HCT116 (cell line): Measurements from ENCODE around the gene CAPZA2. TPM values are rescaled to one million over a fixed set of nuclear protein-coding genes. Genes with fewer than 3 reads are reported as not detected.

Source experiments
- ATAC-seq: fragments of 200-7000 bp; cut with Tn5 transposase; 2 replicates; pipeline ENCODE4 v1.9.1; 2020; ENCODE audit warnings: mild to moderate bottlenecking, moderate library complexity
- BruUV-seq: library from RNA; stranded (reverse); fragments of 400-500 nt; replicated peaks from 2 replicates; lab custom pipeline; 2021; lab: Mats Ljungman, UMichigan
- CTCF ChIA-PET: fragments of 300-600 bp; sonication (Branson Sonifier 250); formaldehyde crosslinking; loops from one replicate; lab custom pipeline; 2021; ENCODE audit warnings: antibody characterized with exemption; lab: Charles Lee
- POLR2A ChIA-PET: fragments of 300-600, 350-600 bp; sonication (Branson Sonifier 250); formaldehyde crosslinking; loops from one replicate; lab custom pipeline; 2021; ENCODE audit warnings: antibody characterized with exemption; lab: Charles Lee
- RAD21 ChIA-PET, 2 experiments: fragments of 300-600 bp; sonication (Branson Sonifier 250); formaldehyde crosslinking; loops; one replicate each; lab custom pipeline; 2023; ENCODE audit warnings: low total read pairs in 2 of 2; ENCODE audit not compliant: uncharacterized antibody in 2 of 2, unreplicated experiment in 2 of 2, low non-redundant PET in 1 of 2; lab: Charles Lee
- DNase-seq: peaks from one replicate; pipeline ENCODE4 v3.0.0-alpha.2; 2010; ENCODE audit warnings: low read depth, low spot score
- H2AFZ ChIP-seq: fragments of 200-600 bp; shearing (Covaris generic), sonication (generic); 2 replicates; pipeline ENCODE4 v1.6.1; 2017; ENCODE audit warnings: low read depth, mixed run types, mixed read lengths, antibody characterized with exemption, low read length; ENCODE audit not compliant: poor library complexity, severe bottlenecking
- H3K27ac ChIP-seq: 2 replicates; pipeline ENCODE4 v1.5.1; 2012; ENCODE audit warnings: low read depth, low read length
- H3K27me3 ChIP-seq: fragments of 200-600 bp; sonication (generic); 2 replicates; pipeline ENCODE4 v1.6.1; 2016; ENCODE audit warnings: mixed run types, low read length, mixed read lengths; ENCODE audit not compliant: insufficient read depth
- H3K36me3 ChIP-seq, 2 experiments: fragments of 200-500 bp in 1 of 2; fragments of 200-600 bp in 1 of 2; sonication (Bioruptor generic) in 1 of 2; sonication (generic) in 1 of 2; 2 replicates each; pipeline versions ENCODE4 v1.5.1 to v1.6.1; 2014 to 2016; ENCODE audit warnings: low read length in 2 of 2, inconsistent platforms in 1 of 2, mixed read lengths in 1 of 2, mixed run types in 1 of 2; ENCODE audit not compliant: insufficient read depth in 2 of 2, control insufficient read depth in 1 of 2
- H3K4me1 ChIP-seq, 2 experiments: fragments of 200-600 bp in 1 of 2; sonication (generic) in 1 of 2; 2 replicates each; pipeline versions ENCODE4 v1.5.1 to v1.6.1; 2012 to 2017; ENCODE audit warnings: low read length in 2 of 2, inconsistent platforms in 1 of 2, mild to moderate bottlenecking in 1 of 2, mixed read lengths in 1 of 2, mixed run types in 1 of 2, moderate library complexity in 1 of 2; ENCODE audit not compliant: insufficient read depth in 2 of 2, control insufficient read depth in 1 of 2
- H3K4me2 ChIP-seq: fragments of 200-600 bp; sonication (generic); 2 replicates; pipeline ENCODE4 v1.6.1; 2017; ENCODE audit warnings: mixed run types, low read length, mixed read lengths
- H3K4me3 ChIP-seq, 2 experiments: fragments of 200-600 bp in 1 of 2; sonication (generic) in 1 of 2; replicated peaks in 1 of 2; 2 replicates each; pipeline ENCODE4 v1.5.1; 2011 to 2016; ENCODE audit warnings: low read length in 2 of 2, control low read depth in 1 of 2, low read depth in 1 of 2, mild to moderate bottlenecking in 1 of 2, mixed read lengths in 1 of 2, mixed run types in 1 of 2
- H3K79me2 ChIP-seq: fragments of 200-600 bp; sonication (generic); 2 replicates; pipeline ENCODE4 v1.6.1; 2017; ENCODE audit warnings: mild to moderate bottlenecking, mixed run types, low read length, moderate library complexity, mixed read lengths; ENCODE audit not compliant: insufficient read depth
- H3K9ac ChIP-seq: fragments of 200-600 bp; sonication (generic); 2 replicates; pipeline ENCODE4 v1.6.1; 2016; ENCODE audit warnings: low read length, mixed read lengths
- H3K9me2 ChIP-seq: fragments of 200-600 bp; sonication (generic), shearing (Covaris generic); 2 replicates; pipeline ENCODE4 v1.6.1; 2017; ENCODE audit warnings: mixed run types, mild to moderate bottlenecking, moderate library complexity; ENCODE audit not compliant: insufficient read depth
- H3K9me3 ChIP-seq, 2 experiments: fragments of 200-500 bp in 1 of 2; fragments of 200-600 bp in 1 of 2; sonication (Bioruptor generic) in 1 of 2; sonication (generic) in 1 of 2; 2 replicates each; pipeline ENCODE4 v1.6.1; 2014 to 2017; ENCODE audit warnings: low read length in 2 of 2, mixed read lengths in 2 of 2, inconsistent platforms in 1 of 2, low read depth in 1 of 2, mild to moderate bottlenecking in 1 of 2, mixed run types in 1 of 2, moderate library complexity in 1 of 2; ENCODE audit not compliant: control insufficient read depth in 1 of 2, insufficient read depth in 1 of 2
- H4K20me1 ChIP-seq: fragments of 200-600 bp; sonication (generic), shearing (Covaris generic); 2 replicates; pipeline ENCODE4 v1.6.1; 2017; ENCODE audit warnings: mixed run types, mild to moderate bottlenecking, moderate library complexity; ENCODE audit not compliant: insufficient read depth
- CBX3 ChIP-seq: IDR thresholded peaks from 2 replicates; pipeline ENCODE4 v1.6.1; 2012; ENCODE audit warnings: low read depth
- CEBPB ChIP-seq: IDR thresholded peaks from 2 replicates; pipeline ENCODE4 v1.6.1; 2012; ENCODE audit warnings: low read depth
- ELF1 ChIP-seq: IDR thresholded peaks from 2 replicates; pipeline ENCODE4 v1.6.1; 2012; ENCODE audit warnings: low read depth, borderline replicate concordance
- EZH2 ChIP-seq: fragments of 200-600 bp; sonication (generic); IDR thresholded peaks from 2 replicates; pipeline ENCODE4 v1.6.1; 2017; ENCODE audit warnings: antibody characterized with exemption, mixed run types
- FOSL1 ChIP-seq: IDR thresholded peaks from 2 replicates; pipeline ENCODE4 v1.6.1; 2012; ENCODE audit warnings: low read depth
- POLR2A ChIP-seq: IDR thresholded peaks from 2 replicates; pipeline ENCODE4 v1.7.0; 2011; ENCODE audit warnings: borderline replicate concordance; ENCODE audit not compliant: insufficient read depth, insufficient read length; ENCODE audit errors: extremely low read depth
- SP1 ChIP-seq: IDR thresholded peaks from 2 replicates; pipeline ENCODE4 v1.6.1; 2012; ENCODE audit warnings: low read depth
- SRF ChIP-seq: IDR thresholded peaks from 2 replicates; pipeline ENCODE4 v1.6.1; 2012; ENCODE audit warnings: low read depth
- TCF7L2 ChIP-seq: IDR thresholded peaks from 2 replicates; pipeline ENCODE4 v1.7.0; 2011; ENCODE audit warnings: borderline replicate concordance, inconsistent platforms; ENCODE audit not compliant: insufficient read depth, insufficient read length; ENCODE audit errors: extremely low read depth
- YY1 ChIP-seq: IDR thresholded peaks from 2 replicates; pipeline ENCODE4 v1.6.1; 2011; ENCODE audit warnings: low read length, low read depth, moderate library complexity, mild to moderate bottlenecking; ENCODE audit not compliant: insufficient replicate concordance; ENCODE audit errors: extremely low read depth
- ZNF274 ChIP-seq: fragments of 200-500 bp; sonication (Bioruptor generic); IDR thresholded peaks from 2 replicates; pipeline ENCODE4 v1.6.1; 2014; ENCODE audit warnings: mild to moderate bottlenecking, low read depth, low read length, inconsistent platforms
- intact Hi-C: fragments of 100-400 bp; cut with micrococcal nuclease; formaldehyde crosslinking; loops from 2 replicates; pipeline ENCODE4 v1.10.0; 2022
- total RNA-seq: library from RNA; stranded (reverse); gene quantifications from one replicate; pipeline ENCODE4 v1.2.1, GENCODE V29; 2021; ENCODE audit not compliant: unreplicated experiment
- TF ChIP-seq, protein P1 (sequence below): IDR thresholded peaks from 2 replicates; pipeline ENCODE4 v1.6.1; 2012
- TF ChIP-seq, protein P2 (sequence below): IDR thresholded peaks from 2 replicates; pipeline ENCODE4 v1.6.1; 2012; ENCODE audit warnings: low read depth
- TF ChIP-seq, protein P3 (sequence below): IDR thresholded peaks from 2 replicates; pipeline ENCODE4 v1.6.1; 2011; ENCODE audit warnings: mild to moderate bottlenecking, low read length, moderate library complexity; ENCODE audit not compliant: insufficient replicate concordance; ENCODE audit errors: extremely low read depth

CAPZA2 gene
- total RNA-seq, 1 experiment from 2014 or later, result 135 TPM

DNA sequence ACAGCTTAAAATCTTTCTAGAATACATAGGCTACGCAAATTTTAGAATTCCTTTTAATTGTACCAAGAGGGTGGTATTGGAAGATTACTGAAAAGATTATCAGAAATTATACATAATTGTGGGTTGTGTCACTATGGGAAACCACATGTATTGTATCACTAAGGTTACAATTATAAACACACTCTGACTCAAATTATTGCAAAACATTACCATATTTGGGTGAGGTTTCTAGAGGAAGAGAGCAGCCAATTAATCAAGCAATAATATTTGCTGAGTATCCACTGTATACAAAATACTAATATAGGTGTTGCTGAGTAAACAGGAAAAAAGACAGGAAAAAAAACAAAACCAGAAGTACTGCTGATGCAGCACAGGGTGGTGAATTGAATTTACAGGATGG, 3.1 kb upstream of the CAPZA2 start:
- Histone ChIP-seq H3K9me3 (no peaks in the 10 kb centered on the region), H3K9ac (no peak overlapping the region), H3K27ac (no peak overlapping the region), H3K4me2 (no peak overlapping the region), H3K4me1 (peaks cover 9 to 16% of the 10 kb centered on the region in 2 experiments; a peak in 3 of 4 replicates), H2AFZ (no peak overlapping the region), H3K4me3 (no peak overlapping the region), H3K9me2 (no peaks in the 10 kb centered on the region), H3K27me3 (no peaks in the 10 kb centered on the region), H4K20me1 (no peaks in the 10 kb centered on the region), H3K79me2 (peaks cover 18% of the 10 kb centered on the region), H3K36me3 (no peaks in the 10 kb centered on the region)
- intact Hi-C loops, result no loop called here
- CTCF ChIA-PET, result no interaction called here
- DNase-seq (no peak), ATAC-seq (no peak)
- TF ChIP-seq TCF7L2, result no peak
- TF ChIP-seq ELF1, result no peak
- no peak for TF ChIP-seq FOSL1
- TF ChIP-seq EZH2, result no peak
- peak; percentile 71; the same call in 1 of the 2 replicates for TF ChIP-seq SRF
- TF ChIP-seq, protein P1, sequence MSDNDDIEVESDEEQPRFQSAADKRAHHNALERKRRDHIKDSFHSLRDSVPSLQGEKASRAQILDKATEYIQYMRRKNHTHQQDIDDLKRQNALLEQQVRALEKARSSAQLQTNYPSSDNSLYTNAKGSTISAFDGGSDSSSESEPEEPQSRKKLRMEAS, result no peak
- no peak for TF ChIP-seq ZNF274
- TF ChIP-seq YY1, result no peak
- no peak for TF ChIP-seq CBX3
- TF ChIP-seq, protein P2, sequence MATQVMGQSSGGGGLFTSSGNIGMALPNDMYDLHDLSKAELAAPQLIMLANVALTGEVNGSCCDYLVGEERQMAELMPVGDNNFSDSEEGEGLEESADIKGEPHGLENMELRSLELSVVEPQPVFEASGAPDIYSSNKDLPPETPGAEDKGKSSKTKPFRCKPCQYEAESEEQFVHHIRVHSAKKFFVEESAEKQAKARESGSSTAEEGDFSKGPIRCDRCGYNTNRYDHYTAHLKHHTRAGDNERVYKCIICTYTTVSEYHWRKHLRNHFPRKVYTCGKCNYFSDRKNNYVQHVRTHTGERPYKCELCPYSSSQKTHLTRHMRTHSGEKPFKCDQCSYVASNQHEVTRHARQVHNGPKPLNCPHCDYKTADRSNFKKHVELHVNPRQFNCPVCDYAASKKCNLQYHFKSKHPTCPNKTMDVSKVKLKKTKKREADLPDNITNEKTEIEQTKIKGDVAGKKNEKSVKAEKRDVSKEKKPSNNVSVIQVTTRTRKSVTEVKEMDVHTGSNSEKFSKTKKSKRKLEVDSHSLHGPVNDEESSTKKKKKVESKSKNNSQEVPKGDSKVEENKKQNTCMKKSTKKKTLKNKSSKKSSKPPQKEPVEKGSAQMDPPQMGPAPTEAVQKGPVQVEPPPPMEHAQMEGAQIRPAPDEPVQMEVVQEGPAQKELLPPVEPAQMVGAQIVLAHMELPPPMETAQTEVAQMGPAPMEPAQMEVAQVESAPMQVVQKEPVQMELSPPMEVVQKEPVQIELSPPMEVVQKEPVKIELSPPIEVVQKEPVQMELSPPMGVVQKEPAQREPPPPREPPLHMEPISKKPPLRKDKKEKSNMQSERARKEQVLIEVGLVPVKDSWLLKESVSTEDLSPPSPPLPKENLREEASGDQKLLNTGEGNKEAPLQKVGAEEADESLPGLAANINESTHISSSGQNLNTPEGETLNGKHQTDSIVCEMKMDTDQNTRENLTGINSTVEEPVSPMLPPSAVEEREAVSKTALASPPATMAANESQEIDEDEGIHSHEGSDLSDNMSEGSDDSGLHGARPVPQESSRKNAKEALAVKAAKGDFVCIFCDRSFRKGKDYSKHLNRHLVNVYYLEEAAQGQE, result no peak
- TF ChIP-seq CEBPB, result peak; percentile 45; the same call in 1 of the 2 replicates
- no peak for TF ChIP-seq SP1
- no peak for TF ChIP-seq POLR2A
- TF ChIP-seq, protein P3, sequence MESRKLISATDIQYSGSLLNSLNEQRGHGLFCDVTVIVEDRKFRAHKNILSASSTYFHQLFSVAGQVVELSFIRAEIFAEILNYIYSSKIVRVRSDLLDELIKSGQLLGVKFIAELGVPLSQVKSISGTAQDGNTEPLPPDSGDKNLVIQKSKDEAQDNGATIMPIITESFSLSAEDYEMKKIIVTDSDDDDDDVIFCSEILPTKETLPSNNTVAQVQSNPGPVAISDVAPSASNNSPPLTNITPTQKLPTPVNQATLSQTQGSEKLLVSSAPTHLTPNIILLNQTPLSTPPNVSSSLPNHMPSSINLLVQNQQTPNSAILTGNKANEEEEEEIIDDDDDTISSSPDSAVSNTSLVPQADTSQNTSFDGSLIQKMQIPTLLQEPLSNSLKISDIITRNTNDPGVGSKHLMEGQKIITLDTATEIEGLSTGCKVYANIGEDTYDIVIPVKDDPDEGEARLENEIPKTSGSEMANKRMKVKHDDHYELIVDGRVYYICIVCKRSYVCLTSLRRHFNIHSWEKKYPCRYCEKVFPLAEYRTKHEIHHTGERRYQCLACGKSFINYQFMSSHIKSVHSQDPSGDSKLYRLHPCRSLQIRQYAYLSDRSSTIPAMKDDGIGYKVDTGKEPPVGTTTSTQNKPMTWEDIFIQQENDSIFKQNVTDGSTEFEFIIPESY, result no peak
- no TSS peak for BruUV-seq
- POLR2A ChIA-PET, result interaction anchor here (0.6 kb wide), 1 partner anchor 38 kb away, joined by 3 read pairs; no protein-coding TSS in a partner anchor
- RAD21 ChIA-PET, result no interaction called here
